ENCODE results near the gene C1RL.

The C1RL gene

GRCh38 chr12:7108796-7109571, at the start of gene C1RL:
Gene C1RL, minus strand, starts transcription at chr12:7109214. Its CDS starts 34 bp downstream, at chr12:7109180.
- peak; percentile 63 to 69 for DNase-seq (ENCODE audit: low read depth in 2 of 2)

- no peak for DNase-seq (ENCODE audit: low read depth in 2 of 2)
Observed at GRCh38 chr12:7157391-7157790, 48.4 kb upstream of the C1RL start.

GRCh38 chr12:7156259-7157197, 47.5 kb upstream of the C1RL start:
- DNase-seq (ENCODE audit: low read depth in 2 of 2): no peak

- DNase-seq (ENCODE audit: low read depth in 2 of 2): no peak
Observed at GRCh38 chr12:7155471-7156034, 46.5 kb upstream of the C1RL start.

- no peak for DNase-seq (ENCODE audit: low read depth in 2 of 2)
Observed at GRCh38 chr12:7154901-7155470, 46.0 kb upstream of the C1RL start.

GRCh38 chr12:7154042-7154441, 45.0 kb upstream of the C1RL start:
- no peak for DNase-seq (ENCODE audit: low read depth in 2 of 2)

GRCh38 chr12:7152818-7153217, 43.8 kb upstream of the C1RL start:
- DNase-seq (ENCODE audit: low read depth in 2 of 2): no peak

GRCh38 chr12:7151532-7151931, 42.5 kb upstream of the C1RL start:
- no peak for DNase-seq (ENCODE audit: low read depth in 2 of 2)

- no peak for DNase-seq (ENCODE audit: low read depth in 2 of 2)
Observed at GRCh38 chr12:7150841-7151240, 41.8 kb upstream of the C1RL start.

- no peak for DNase-seq (ENCODE audit: low read depth in 2 of 2)
Observed at GRCh38 chr12:7150356-7150755, 41.3 kb upstream of the C1RL start.

- no peak for DNase-seq (ENCODE audit: low read depth in 2 of 2)
Observed at GRCh38 chr12:7146906-7147305, 37.9 kb upstream of the C1RL start.

- no peak for DNase-seq (ENCODE audit: low read depth in 2 of 2)
Observed at GRCh38 chr12:7146228-7146627, 37.2 kb upstream of the C1RL start.

GRCh38 chr12:7145671-7146070, 36.7 kb upstream of the C1RL start:
- no peak for DNase-seq (ENCODE audit: low read depth in 2 of 2)

- no peak for DNase-seq (ENCODE audit: low read depth in 2 of 2)
Observed at GRCh38 chr12:7144414-7145120, 35.6 kb upstream of the C1RL start.

- DNase-seq (ENCODE audit: low read depth in 2 of 2): no peak
Observed at GRCh38 chr12:7143564-7143963, 34.5 kb upstream of the C1RL start.

GRCh38 chr12:7142809-7143465, 33.9 kb upstream of the C1RL start:
- DNase-seq (ENCODE audit: low read depth in 2 of 2): no peak

- peak in 1 of 2 donors; percentile 13 for DNase-seq (ENCODE audit: low read depth in 2 of 2)
Observed at GRCh38 chr12:7142056-7142644, 33.1 kb upstream of the C1RL start.

- DNase-seq (ENCODE audit: low read depth in 2 of 2): no peak
Observed at GRCh38 chr12:7141351-7142005, 32.5 kb upstream of the C1RL start.

- DNase-seq (ENCODE audit: low read depth in 2 of 2): no peak
Observed at GRCh38 chr12:7139200-7139599, 30.2 kb upstream of the C1RL start.

GRCh38 chr12:7137908-7138307, 28.9 kb upstream of the C1RL start:
- no peak for DNase-seq (ENCODE audit: low read depth in 2 of 2)

All from stimulated activated CD8-positive, alpha-beta memory T cell treated with anti-CD3 and anti-CD28 coated beads, Interleukin-7, amount 100 ng/mL, for 4 hours (primary cell).